A549 treated with AZD2906 at 1 μM for 4 hours (cell line): ENCODE results near the gene DCAF8. TPM values are rescaled to one million over a fixed set of nuclear protein-coding genes. Genes with fewer than 3 reads are reported as not detected.

Source experiments
- total RNA-seq: library from RNA; stranded (reverse); fragments of 200-300 nt; extraction: Qiagen RNA extraction; gene quantifications from 5 replicates; pipeline ENCODE4 v1.2.3, GENCODE V29; 2022

DCAF8 gene
- total RNA-seq: 42.0 to 49.2 TPM (median 46.5 TPM) in 5 replicates

GRCh38 chr1:160261893-160262794 is at the start of gene DCAF8:
TSS of gene DCAF8 (minus strand) at chr1:160262549. CDS start at chr1:160244008, 18,541 bp downstream.

GRCh38 chr1:160284782-160285344 is 22.5 kb upstream of the DCAF8 start, which contains the start of gene PEX19:
TSS of gene PEX19 (minus strand) at chr1:160285133. CDS start at chr1:160285124, 9 bp downstream.

GRCh38 chr1:160205242-160206035 is 56.9 kb downstream of the DCAF8 start, which contains the start of gene PEA15:
TSS of gene PEA15 (plus strand) at chr1:160205384. CDS start at chr1:160211545, 6,161 bp downstream.

GRCh38 chr1:160189649-160190625 is 72.4 kb downstream of the DCAF8 start, which contains the start of gene CASQ1:
TSS of gene CASQ1 (plus strand) at chr1:160190575. CDS start at chr1:160190752, 177 bp downstream.

Other genes with a start within 250 kb of the DCAF8 start
- gene PIGM, start 230.6 kb downstream of the DCAF8 start, total RNA-seq: 3.8 to 5.1 TPM (median 4.3 TPM) in 5 replicates
- not detected in 5 replicates for gene KCNJ10, start 192.4 kb downstream of the DCAF8 start, total RNA-seq
- gene KCNJ9, start 181.0 kb downstream of the DCAF8 start, total RNA-seq: not detected in 5 replicates
- 6.8 to 10.2 TPM (median 9.4 TPM) in 5 replicates for gene IGSF8, start 163.9 kb downstream of the DCAF8 start, total RNA-seq
- gene ATP1A2, start 146.8 kb downstream of the DCAF8 start, total RNA-seq: 0.08 to 0.19 TPM (median 0.15 TPM) in 5 replicates
- 0.07 TPM in 1 of 5 replicates, not detected in the others for gene ATP1A4, start 110.9 kb downstream of the DCAF8 start, total RNA-seq
- 0.03 to 0.10 TPM in 2 of 5 replicates, not detected in the others for gene CASQ1, start 72.0 kb downstream of the DCAF8 start, total RNA-seq
- 176 to 201 TPM (median 182 TPM) in 5 replicates for gene PEA15, start 57.2 kb downstream of the DCAF8 start, total RNA-seq
- gene PEX19, start 22.6 kb upstream of the DCAF8 start, total RNA-seq: 19.2 to 25.9 TPM (median 23.1 TPM) in 5 replicates
- 74.9 to 101 TPM (median 78.0 TPM) in 5 replicates for gene COPA, start 80.7 kb upstream of the DCAF8 start, total RNA-seq
- gene NCSTN, start 80.8 kb upstream of the DCAF8 start, total RNA-seq: 39.1 to 48.5 TPM (median 45.8 TPM) in 5 replicates
- gene NHLH1, start 104.5 kb upstream of the DCAF8 start, total RNA-seq: 0.32 to 0.71 TPM (median 0.40 TPM) in 5 replicates
- gene VANGL2, start 138.0 kb upstream of the DCAF8 start, total RNA-seq: 0.46 to 0.98 TPM (median 0.71 TPM) in 5 replicates